Trophoblast cell (in vitro differentiated cells and primary cell): Measurements from ENCODE around the gene WEE1.
A peak's percentile ranks its signal among the peaks of the same experiment; 100 is the strongest.

ENCODE experiments used
- DNase-seq, 2 donors: peaks; one replicate each; pipeline ENCODE4 v3.0.0-alpha.2; 2016
- H2AFZ ChIP-seq: 2 replicates; pipeline ENCODE4 v1.6.1; 2013; ENCODE audit warnings: low read length, moderate library complexity, mild to moderate bottlenecking; ENCODE audit not compliant: insufficient read depth, poor library complexity
- H2AK5ac ChIP-seq: 2 replicates; pipeline ENCODE4 v1.6.1; 2013; ENCODE audit warnings: mild to moderate bottlenecking, low read length
- H2BK120ac ChIP-seq: 2 replicates; pipeline ENCODE4 v1.6.1; 2013; ENCODE audit warnings: low read length, mild to moderate bottlenecking, moderate library complexity; ENCODE audit not compliant: insufficient read depth, poor library complexity
- H2BK12ac ChIP-seq: 2 replicates; pipeline ENCODE4 v1.6.1; 2013; ENCODE audit warnings: mild to moderate bottlenecking, low read length, moderate library complexity
- H2BK5ac ChIP-seq: 2 replicates; pipeline ENCODE4 v1.6.1; 2013; ENCODE audit warnings: low read length, low read depth, moderate library complexity, mild to moderate bottlenecking; ENCODE audit not compliant: poor library complexity
- H3K14ac ChIP-seq: 2 replicates; pipeline ENCODE4 v1.6.1; 2013; ENCODE audit warnings: mild to moderate bottlenecking, low read length
- H3K18ac ChIP-seq: 2 replicates; pipeline ENCODE4 v1.6.1; 2013; ENCODE audit warnings: mild to moderate bottlenecking, low read length
- H3K23ac ChIP-seq: 2 replicates; pipeline ENCODE4 v1.6.1; 2013; ENCODE audit warnings: low read length
- H3K27ac ChIP-seq: 2 replicates; pipeline ENCODE4 v1.5.1; 2013; ENCODE audit warnings: low read depth, mild to moderate bottlenecking, inconsistent platforms, low read length, moderate library complexity
- H3K27me3 ChIP-seq: 2 replicates; pipeline ENCODE4 v1.6.1; 2013; ENCODE audit warnings: inconsistent platforms, mild to moderate bottlenecking, low read length, moderate library complexity; ENCODE audit not compliant: insufficient read depth
- H3K36me3 ChIP-seq, 2 experiments: 1 replicate in 1 of 2; 2 replicates in 1 of 2; pipeline ENCODE4 v1.6.1; 2013; ENCODE audit warnings: low read length in 2 of 2, mild to moderate bottlenecking in 2 of 2, moderate library complexity in 1 of 2; ENCODE audit not compliant: insufficient read depth in 2 of 2, control insufficient read depth in 1 of 2
- H3K4ac ChIP-seq: 2 replicates; pipeline ENCODE4 v1.6.1; 2013; ENCODE audit warnings: low read depth, mild to moderate bottlenecking, low read length, moderate library complexity
- H3K4me1 ChIP-seq, 2 experiments: 1 replicate in 1 of 2; 2 replicates in 1 of 2; pipeline ENCODE4 v1.6.1; 2013; ENCODE audit warnings: low read length in 2 of 2, mild to moderate bottlenecking in 2 of 2, moderate library complexity in 1 of 2; ENCODE audit not compliant: insufficient read depth in 2 of 2, control insufficient read depth in 1 of 2
- H3K4me2 ChIP-seq: 2 replicates; pipeline ENCODE4 v1.6.1; 2013; ENCODE audit warnings: inconsistent platforms, mild to moderate bottlenecking, low read length, moderate library complexity
- H3K4me3 ChIP-seq: 2 replicates; pipeline ENCODE4 v1.5.1; 2013; ENCODE audit warnings: mild to moderate bottlenecking, low read depth, low read length, inconsistent platforms
- H3K79me1 ChIP-seq: one replicate; pipeline ENCODE4 v1.6.1; 2013; ENCODE audit warnings: low read length
- H3K79me2 ChIP-seq: 2 replicates; pipeline ENCODE4 v1.6.1; 2013; ENCODE audit warnings: low read length, mild to moderate bottlenecking; ENCODE audit not compliant: control insufficient read depth, insufficient read depth, poor library complexity
- H3K9ac ChIP-seq: 2 replicates; pipeline ENCODE4 v1.6.1; 2013; ENCODE audit warnings: mild to moderate bottlenecking, low read length
- H3K9me3 ChIP-seq: 2 replicates; pipeline ENCODE4 v1.6.1; 2013; ENCODE audit warnings: low read depth, mild to moderate bottlenecking, control low read depth, inconsistent platforms, low read length; ENCODE audit not compliant: insufficient read depth
- H4K12ac ChIP-seq: 2 replicates; pipeline ENCODE4 v1.6.1; 2013; ENCODE audit warnings: low read depth, mild to moderate bottlenecking, low read length, moderate library complexity
- H4K8ac ChIP-seq: 2 replicates; pipeline ENCODE4 v1.6.1; 2013; ENCODE audit warnings: low read depth, mild to moderate bottlenecking, low read length, moderate library complexity
- H4K91ac ChIP-seq: one replicate; pipeline ENCODE4 v1.6.1; 2013; ENCODE audit warnings: low read depth, mild to moderate bottlenecking, low read length, moderate library complexity
- WGBS: extraction: QIAGEN DNeasy Blood & Tissue Kit; methylation state at CpG from one replicate; pipeline ENCODE4 v1.1.7; 2013; ENCODE audit warnings: missing lambda C conversion rate; ENCODE audit not compliant: insufficient read length, insufficient coverage; ENCODE audit errors: extremely low coverage; 5-methylcytosine and 5-hydroxymethylcytosine counted together

WEE1 gene

GRCh38 chr11:9530901-9531625, 42.4 kb upstream of the WEE1 start:
- Histone ChIP-seq H2AK5ac (peak overlapping the region; percentile 98), H3K4ac (peak overlapping the region; percentile 90), H2BK12ac (peak overlapping the region; percentile 98), H3K18ac (peak overlapping the region; percentile 97), H3K36me3 (peaks cover 2% of the 10 kb centered on the region in 2 experiments), H3K27me3 (no peaks in the 10 kb centered on the region), H2BK5ac (peak overlapping the region; percentile 95), H3K4me1 (peaks cover 26 to 31% of the 10 kb centered on the region in 2 experiments), H3K9ac (no peak overlapping the region), H3K4me2 (no peak overlapping the region), H4K8ac (peak overlapping the region; percentile 91), H3K79me1 (peaks cover 30% of the 10 kb centered on the region), H2AFZ (peak overlapping the region; percentile 58), H4K91ac (peak overlapping the region; percentile 97), H3K23ac (no peak overlapping the region), H3K27ac (peak overlapping the region; percentile 92), H3K79me2 (peaks cover 4% of the 10 kb centered on the region), H4K12ac (peak overlapping the region; percentile 79), H3K9me3 (no peaks in the 10 kb centered on the region), H2BK120ac (peak overlapping the region; percentile 98), H3K14ac (peak overlapping the region; percentile 98), H3K4me3 (no peak overlapping the region)
- WGBS = no CpG with 5 or more reads among the region's 8 CpGs
- DNase-seq = peak; percentile 84 to 88

GRCh38 chr11:9533058-9533457, 40.4 kb upstream of the WEE1 start:
- Histone ChIP-seq H3K27ac (peak overlapping the region; percentile 48), H2BK12ac (no peak overlapping the region), H4K91ac (no peak overlapping the region), H2AK5ac (no peak overlapping the region), H2AFZ (no peak overlapping the region), H3K27me3 (no peaks in the 10 kb centered on the region), H3K4ac (no peak overlapping the region), H3K14ac (no peak overlapping the region), H3K79me1 (peaks cover 30% of the 10 kb centered on the region), H3K36me3 (no peaks in the 10 kb centered on the region), H3K4me2 (peak overlapping the region; percentile 23), H4K8ac (no peak overlapping the region), H4K12ac (no peak overlapping the region), H3K23ac (no peak overlapping the region), H3K4me1 (peaks cover 26 to 31% of the 10 kb centered on the region in 2 experiments), H3K9ac (no peak overlapping the region), H3K79me2 (peaks cover 4% of the 10 kb centered on the region), H3K18ac (no peak overlapping the region), H3K9me3 (no peaks in the 10 kb centered on the region), H3K4me3 (no peak overlapping the region), H2BK5ac (no peak overlapping the region), H2BK120ac (no peak overlapping the region)
- no CpG with 5 or more reads among the region's 9 CpGs for WGBS
- DNase-seq = peak in 1 of 2 donors; percentile 62

- Histone ChIP-seq H3K79me1 (peaks cover 30% of the 10 kb centered on the region), H3K23ac (no peak overlapping the region), H4K12ac (no peak overlapping the region), H3K9ac (no peak overlapping the region), H3K27me3 (no peaks in the 10 kb centered on the region), H3K14ac (no peak overlapping the region), H2BK120ac (no peak overlapping the region), H3K4me3 (no peak overlapping the region), H2AK5ac (no peak overlapping the region), H3K36me3 (no peaks in the 10 kb centered on the region), H3K4me2 (no peak overlapping the region), H2BK12ac (no peak overlapping the region), H3K4ac (no peak overlapping the region), H3K27ac (peak overlapping the region; percentile 23), H3K18ac (no peak overlapping the region), H3K79me2 (peaks cover 4% of the 10 kb centered on the region), H2AFZ (no peak overlapping the region), H4K91ac (no peak overlapping the region), H3K9me3 (no peaks in the 10 kb centered on the region), H3K4me1 (peaks cover 26 to 29% of the 10 kb centered on the region in 2 experiments), H2BK5ac (no peak overlapping the region), H4K8ac (no peak overlapping the region)
- peak in 1 of 2 donors; percentile 22 for DNase-seq
- WGBS = no CpG with 5 or more reads among the region's 5 CpGs
These were observed 39.6 kb upstream of the WEE1 start for GRCh38 chr11:9533736-9534473.

- Histone ChIP-seq H3K4me1 (peaks cover 14 to 19% of the 10 kb centered on the region in 2 experiments), H3K27me3 (no peaks in the 10 kb centered on the region), H3K4me2 (no peak overlapping the region), H3K9ac (no peak overlapping the region), H3K9me3 (no peaks in the 10 kb centered on the region), H3K18ac (no peak overlapping the region), H3K79me2 (peaks cover 2% of the 10 kb centered on the region), H3K4me3 (no peak overlapping the region), H3K79me1 (peaks cover 17% of the 10 kb centered on the region), H3K4ac (no peak overlapping the region), H2AK5ac (no peak overlapping the region), H4K91ac (peak overlapping the region; percentile 34), H3K14ac (no peak overlapping the region), H2BK120ac (no peak overlapping the region), H2BK5ac (no peak overlapping the region), H4K12ac (no peak overlapping the region), H2BK12ac (no peak overlapping the region), H3K36me3 (no peaks in the 10 kb centered on the region), H2AFZ (no peak overlapping the region), H3K27ac (peak overlapping the region; percentile 15), H4K8ac (no peak overlapping the region), H3K23ac (no peak overlapping the region)
- DNase-seq = peak; percentile 98 to 100
- no CpG with 5 or more reads among the region's 6 CpGs for WGBS
These were observed 38.2 kb upstream of the WEE1 start for GRCh38 chr11:9535189-9535781.
